ENCODE results near the gene INAVA.
A peak's percentile ranks its signal among the peaks of the same experiment; 100 is the strongest.

- peak; percentile 22 for TF ChIP-seq POLR2A (IDR thresholded peaks at IDR 0.05)
- TF ChIP-seq, protein P1, sequence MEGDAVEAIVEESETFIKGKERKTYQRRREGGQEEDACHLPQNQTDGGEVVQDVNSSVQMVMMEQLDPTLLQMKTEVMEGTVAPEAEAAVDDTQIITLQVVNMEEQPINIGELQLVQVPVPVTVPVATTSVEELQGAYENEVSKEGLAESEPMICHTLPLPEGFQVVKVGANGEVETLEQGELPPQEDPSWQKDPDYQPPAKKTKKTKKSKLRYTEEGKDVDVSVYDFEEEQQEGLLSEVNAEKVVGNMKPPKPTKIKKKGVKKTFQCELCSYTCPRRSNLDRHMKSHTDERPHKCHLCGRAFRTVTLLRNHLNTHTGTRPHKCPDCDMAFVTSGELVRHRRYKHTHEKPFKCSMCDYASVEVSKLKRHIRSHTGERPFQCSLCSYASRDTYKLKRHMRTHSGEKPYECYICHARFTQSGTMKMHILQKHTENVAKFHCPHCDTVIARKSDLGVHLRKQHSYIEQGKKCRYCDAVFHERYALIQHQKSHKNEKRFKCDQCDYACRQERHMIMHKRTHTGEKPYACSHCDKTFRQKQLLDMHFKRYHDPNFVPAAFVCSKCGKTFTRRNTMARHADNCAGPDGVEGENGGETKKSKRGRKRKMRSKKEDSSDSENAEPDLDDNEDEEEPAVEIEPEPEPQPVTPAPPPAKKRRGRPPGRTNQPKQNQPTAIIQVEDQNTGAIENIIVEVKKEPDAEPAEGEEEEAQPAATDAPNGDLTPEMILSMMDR (IDR thresholded peaks at IDR 0.05), result peak in 4 of 6 experiments; percentile 36 to 70 (median 56)
Measured at GRCh38 chr1:200890818-200891773, 3.6 kb upstream of the INAVA start.

Measured in Peyer's patch (tissue), 4 donors.